ENCODE data around the gene KANK4.

- no peak for TF ChIP-seq CTCF (IDR thresholded peaks at IDR 0.05)
- no peak for TF ChIP-seq EZH2 (IDR thresholded peaks at IDR 0.05; ENCODE audit: borderline replicate concordance, insufficient read depth, low read depth, low read length, poor library complexity, severe bottlenecking)
Observed at GRCh38 chr1:62260688-62261087, 58.5 kb downstream of the KANK4 start.

Measured in B cell (primary cell).